GM12875 (cell line): ENCODE measurements around the gene KRTAP10-6.
A peak's percentile ranks its signal among the peaks of the same experiment; 100 is the strongest.

Source experiments
- H3K4me3 ChIP-seq: one replicate; pipeline ENCODE4 v1.5.1; 2011; ENCODE audit warnings: low read depth, low read length, control low read depth
- CTCF ChIP-seq: IDR thresholded peaks from 2 replicates; pipeline ENCODE4 v1.5.1; 2011; ENCODE audit warnings: low read depth, mild to moderate bottlenecking, control low read depth, inconsistent platforms, low read length, moderate library complexity, borderline replicate concordance; ENCODE audit not compliant: insufficient read depth

Gene KRTAP10-6

GRCh38 chr21:44623575-44623974 is 31.3 kb upstream of the KRTAP10-6 start:
- TF ChIP-seq CTCF, result no peak
- no peak overlapping the region for H3K4me3 ChIP-seq

GRCh38 chr21:44619886-44620285 is 27.6 kb upstream of the KRTAP10-6 start:
- H3K4me3 ChIP-seq, result no peak overlapping the region
- TF ChIP-seq CTCF, result no peak

- H3K4me3 ChIP-seq, result no peak overlapping the region
- no peak for TF ChIP-seq CTCF
Observed at GRCh38 chr21:44618909-44619308, 26.6 kb upstream of the KRTAP10-6 start.

GRCh38 chr21:44618504-44618903 is 26.2 kb upstream of the KRTAP10-6 start:
- H3K4me3 ChIP-seq, result no peak overlapping the region

GRCh38 chr21:44617071-44617501 is 24.8 kb upstream of the KRTAP10-6 start:
- TF ChIP-seq CTCF, result no peak
- no peak overlapping the region for H3K4me3 ChIP-seq

More at GRCh38 chr21:44618504-44618903, 26.2 kb upstream of the KRTAP10-6 start:
- 0 out of 2 replicates have a peak, but pooled peaks have one; percentile 3 for TF ChIP-seq CTCF

GRCh38 chr21:44616591-44616926 is 24.3 kb upstream of the KRTAP10-6 start:
- H3K4me3 ChIP-seq, result no peak overlapping the region
- no peak for TF ChIP-seq CTCF

- no peak for TF ChIP-seq CTCF
- H3K4me3 ChIP-seq, result no peak overlapping the region
Observed at GRCh38 chr21:44615911-44616590, 23.7 kb upstream of the KRTAP10-6 start.
